HEK293 (cell line): Measurements from ENCODE around the gene USP2.

ENCODE experiments used
- CTCF ChIP-seq: fragments of 450-650 bp; formaldehyde crosslinking; IDR thresholded peaks from 2 replicates; pipeline ENCODE4 v1.5.1; 2016; ENCODE audit warnings: missing biosample characterization, missing genetic modification characterization
- PBX3 ChIP-seq: sonication (generic); formaldehyde crosslinking; IDR thresholded peaks from 2 replicates; pipeline ENCODE4 v1.8.1; 2022; ENCODE audit warnings: mild to moderate bottlenecking, moderate library complexity, missing genetic modification reagents
- ZBTB49 ChIP-seq: fragments of 450-650 bp; formaldehyde crosslinking; IDR thresholded peaks from 2 replicates; pipeline ENCODE4 v1.5.1; 2016; ENCODE audit warnings: missing biosample characterization, missing genetic modification characterization, low read depth
- ZBTB7A ChIP-seq: fragments of 450-650 bp; formaldehyde crosslinking; IDR thresholded peaks from 2 replicates; pipeline ENCODE4 v1.5.1; 2016; ENCODE audit warnings: low read depth, missing biosample characterization, missing genetic modification characterization
- ZFP41 ChIP-seq: fragments of 450-650 bp; formaldehyde crosslinking; IDR thresholded peaks from 2 replicates; pipeline ENCODE4 v1.5.1; 2016; ENCODE audit warnings: missing biosample characterization, missing genetic modification characterization, borderline replicate concordance
- ZNF133 ChIP-seq: fragments of 450-650 bp; formaldehyde crosslinking; IDR thresholded peaks from 2 replicates; pipeline ENCODE4 v1.5.1; 2016; ENCODE audit warnings: missing biosample characterization, missing genetic modification characterization
- ZNF274 ChIP-seq, 2 experiments: fragments of 200-500 bp in 1 of 2; fragments of 450-650 bp in 1 of 2; sonication (Bioruptor generic) in 1 of 2; formaldehyde crosslinking in 1 of 2; IDR thresholded peaks; 2 replicates each; pipeline versions ENCODE4 v1.5.1 to v1.6.1; 2014 to 2016; ENCODE audit warnings: borderline replicate concordance in 1 of 2, inconsistent platforms in 1 of 2, low read length in 1 of 2, missing biosample characterization in 1 of 2, missing genetic modification characterization in 1 of 2
- ZNF280D ChIP-seq: fragments of 450-650 bp; formaldehyde crosslinking; IDR thresholded peaks from 2 replicates; pipeline ENCODE4 v1.5.1; 2016; ENCODE audit warnings: missing biosample characterization, missing genetic modification characterization
- ZNF350 ChIP-seq: fragments of 450-650 bp; formaldehyde crosslinking; IDR thresholded peaks from 2 replicates; pipeline ENCODE4 v1.5.0; 2017; ENCODE audit warnings: missing biosample characterization, mild to moderate bottlenecking, missing genetic modification characterization
- ZNF549 ChIP-seq: fragments of 450-650 bp; IDR thresholded peaks from 2 replicates; pipeline ENCODE4 v1.5.1; 2018; ENCODE audit warnings: missing biosample characterization, missing genetic modification characterization, mild to moderate bottlenecking, inconsistent platforms, moderate library complexity
- ZNF837 ChIP-seq: fragments of 450-650 bp; formaldehyde crosslinking; IDR thresholded peaks from 2 replicates; pipeline ENCODE4 v1.5.1; 2016; ENCODE audit warnings: missing biosample characterization, missing genetic modification characterization
- ZSCAN23 ChIP-seq: fragments of 450-650 bp; formaldehyde crosslinking; IDR thresholded peaks from 2 replicates; pipeline ENCODE4 v1.5.1; 2016; ENCODE audit warnings: missing biosample characterization, missing genetic modification characterization

- TF ChIP-seq ZSCAN23 (tag by site-specific recombination) (no peak), CTCF (tag by site-specific recombination) (no peak), ZNF133 (tag by site-specific recombination) (no peak), ZNF350 (no peak), ZNF549 (tag by site-specific recombination) (no peak), ZBTB7A (tag by site-specific recombination) (no peak), ZNF837 (tag by site-specific recombination) (no peak), ZNF274 (IDR thresholded peaks at IDR 0.05; ENCODE audit: low read length) (no peak), ZNF274 (tag by site-specific recombination; IDR thresholded peaks at IDR 0.05; ENCODE audit: borderline replicate concordance) (no peak), PBX3 (no peak), ZFP41 (no peak), ZBTB49 (no peak), ZNF280D (tag by site-specific recombination) (no peak)
These were observed 18.2 kb downstream of the USP2 start for GRCh38 chr11:119363081-119363850.
